Heart left ventricle (tissue), 13 donors: ENCODE measurements around the gene STXBP1.

Experiments
- POLR2A ChIP-seq, 2 donors: fragments of 450-650 bp; IDR thresholded peaks; one replicate each; pipeline ENCODE4 v1.6.1; 2017; ENCODE audit warnings: antibody characterized with exemption in 2 of 2, mild to moderate bottlenecking in 2 of 2, moderate library complexity in 2 of 2
- TF ChIP-seq, protein P1 (sequence below), 12 donors: fragments of 200-600 bp; sonication (generic) in 4 of 12; IDR thresholded peaks; one replicate each; pipeline versions ENCODE4 v1.5.0 to v1.8.0; 2018 to 2022; ENCODE audit warnings: antibody characterized with exemption in 12 of 12, mild to moderate bottlenecking in 5 of 12
- donor health status: ischemic (EF 13 %, LVEDD 7.1; RV severe dilation, severe dysfunction).
- donor health status: DM: no; HTN: yes; CAD: no.
- donor health status: DM: no; HTN: no; CAD: no.
- donor health status: ischemic (EF 25% LVEDD 6.9; RV normal size, moderate dysfunction).
- donor health status: ischemic (EF 25% LVEDD 5.7; RV mildly dilated, moderate dysfunction).
- donor health status: ischemic (EF 35%, LVEDD 5.7; RV mildly dilated, moderate dysfunction).
- donor health status: nonischemic (EF 11% LVEDD 7.7; RV severe dilation, severe dysfunction).
- donor health status: DM: yes; HTN: yes; CAD: no.
- donor health status: PGD.
- donor health status: ischemic (EF 29% LVEDD 5.4; RV normal size, mild dysfunction).
- donor health status: nonischemic (EF 23%, LVEDD 6.1; RV moderate dilation, normal function).

DNA sequence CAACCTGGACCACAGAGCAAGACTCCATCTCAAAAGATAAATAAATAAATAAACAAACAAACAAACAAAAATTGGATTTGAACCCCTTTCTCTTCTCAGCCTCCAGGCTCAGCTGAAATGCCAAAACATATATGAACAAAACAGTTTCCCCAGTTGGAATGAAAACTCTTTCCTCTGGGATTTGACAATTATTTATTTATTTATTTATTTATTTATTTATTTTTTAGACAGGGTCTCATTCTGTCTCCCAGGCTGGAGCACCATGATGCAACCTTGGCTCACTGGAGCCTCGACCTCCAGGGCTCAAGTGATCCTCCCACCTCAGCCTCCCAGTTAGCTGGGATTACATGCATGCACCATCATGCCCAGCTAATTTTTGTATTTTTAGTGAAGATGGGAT, 6.0 kb upstream of the STXBP1 start:
- TF ChIP-seq, protein P1, sequence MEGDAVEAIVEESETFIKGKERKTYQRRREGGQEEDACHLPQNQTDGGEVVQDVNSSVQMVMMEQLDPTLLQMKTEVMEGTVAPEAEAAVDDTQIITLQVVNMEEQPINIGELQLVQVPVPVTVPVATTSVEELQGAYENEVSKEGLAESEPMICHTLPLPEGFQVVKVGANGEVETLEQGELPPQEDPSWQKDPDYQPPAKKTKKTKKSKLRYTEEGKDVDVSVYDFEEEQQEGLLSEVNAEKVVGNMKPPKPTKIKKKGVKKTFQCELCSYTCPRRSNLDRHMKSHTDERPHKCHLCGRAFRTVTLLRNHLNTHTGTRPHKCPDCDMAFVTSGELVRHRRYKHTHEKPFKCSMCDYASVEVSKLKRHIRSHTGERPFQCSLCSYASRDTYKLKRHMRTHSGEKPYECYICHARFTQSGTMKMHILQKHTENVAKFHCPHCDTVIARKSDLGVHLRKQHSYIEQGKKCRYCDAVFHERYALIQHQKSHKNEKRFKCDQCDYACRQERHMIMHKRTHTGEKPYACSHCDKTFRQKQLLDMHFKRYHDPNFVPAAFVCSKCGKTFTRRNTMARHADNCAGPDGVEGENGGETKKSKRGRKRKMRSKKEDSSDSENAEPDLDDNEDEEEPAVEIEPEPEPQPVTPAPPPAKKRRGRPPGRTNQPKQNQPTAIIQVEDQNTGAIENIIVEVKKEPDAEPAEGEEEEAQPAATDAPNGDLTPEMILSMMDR (IDR thresholded peaks at IDR 0.05) = no peak
- no peak for TF ChIP-seq POLR2A (IDR thresholded peaks at IDR 0.05)
